Thyroid gland (tissue), 4 donors: Measurements from ENCODE around the gene MAK. TPM values are rescaled to one million over a fixed set of nuclear protein-coding genes. Genes with fewer than 3 reads are reported as not detected.

Experiments used
- DNase-seq, 2 donors: peaks; one replicate each; pipeline ENCODE4 v3.0.0-alpha.2; 2019
- H3K27ac ChIP-seq, 3 donors: fragments of 200-600 bp; sonication (generic); 1 replicate in 2 of 3; 2 replicates in 1 of 3; pipeline ENCODE4 v1.5.1; 2016 to 2019; ENCODE audit warnings: mild to moderate bottlenecking in 1 of 3, moderate library complexity in 1 of 3
- H3K27me3 ChIP-seq: fragments of 200-600 bp; sonication (generic); one replicate; pipeline ENCODE4 v1.5.1; 2019
- H3K36me3 ChIP-seq, 2 donors: fragments of 200-600 bp; sonication (generic); one replicate each; pipeline ENCODE4 v1.5.1; 2016 to 2019
- H3K4me1 ChIP-seq, 2 donors: fragments of 200-600 bp; sonication (generic); one replicate each; pipeline ENCODE4 v1.5.1; 2017 to 2019
- H3K4me3 ChIP-seq, 3 donors: fragments of 200-600 bp; sonication (generic); replicated peaks in 1 of 3; 1 replicate in 2 of 3; 2 replicates in 1 of 3; pipeline ENCODE4 v1.5.1; 2016; ENCODE audit warnings: mild to moderate bottlenecking in 1 of 3
- H3K9me3 ChIP-seq: fragments of 200-600 bp; sonication (generic); one replicate; pipeline ENCODE4 v1.5.1; 2017
- POLR2A ChIP-seq, 2 donors: fragments of 450-650 bp; IDR thresholded peaks; one replicate each; pipeline ENCODE4 v1.6.1; 2017; ENCODE audit warnings: antibody characterized with exemption in 2 of 2, mild to moderate bottlenecking in 2 of 2, moderate library complexity in 1 of 2
- WGBS, 2 donors: methylation state at CpG; one replicate each; pipeline ENCODE4 v1.1.5; 2017; 5-methylcytosine and 5-hydroxymethylcytosine counted together
- intact Hi-C: fragments of 100-400 bp; cut with DNase I; formaldehyde crosslinking; loops from one replicate; pipeline ENCODE4 v1.15.1; 2023
- total RNA-seq, 4 donors: library from RNA; depleted of rRNA; stranded (reverse); fragments of >200 nt; gene quantifications; one replicate each; pipeline ENCODE4 v1.2.3, GENCODE V29; 2016
- TF ChIP-seq, protein P1 (sequence below), 6 experiments: fragments of 200-600 bp in 3 of 6; fragments of 450-650 bp in 3 of 6; sonication (generic) in 3 of 6; IDR thresholded peaks; one replicate each; pipeline ENCODE4 v1.5.1; 2016 to 2019; ENCODE audit warnings: antibody characterized with exemption in 6 of 6, mild to moderate bottlenecking in 2 of 6, inconsistent platforms in 1 of 6, moderate library complexity in 1 of 6

Gene MAK
- total RNA-seq, 4 donors from 2014 or later: 0.21 TPM; not detected in 3

DNA sequence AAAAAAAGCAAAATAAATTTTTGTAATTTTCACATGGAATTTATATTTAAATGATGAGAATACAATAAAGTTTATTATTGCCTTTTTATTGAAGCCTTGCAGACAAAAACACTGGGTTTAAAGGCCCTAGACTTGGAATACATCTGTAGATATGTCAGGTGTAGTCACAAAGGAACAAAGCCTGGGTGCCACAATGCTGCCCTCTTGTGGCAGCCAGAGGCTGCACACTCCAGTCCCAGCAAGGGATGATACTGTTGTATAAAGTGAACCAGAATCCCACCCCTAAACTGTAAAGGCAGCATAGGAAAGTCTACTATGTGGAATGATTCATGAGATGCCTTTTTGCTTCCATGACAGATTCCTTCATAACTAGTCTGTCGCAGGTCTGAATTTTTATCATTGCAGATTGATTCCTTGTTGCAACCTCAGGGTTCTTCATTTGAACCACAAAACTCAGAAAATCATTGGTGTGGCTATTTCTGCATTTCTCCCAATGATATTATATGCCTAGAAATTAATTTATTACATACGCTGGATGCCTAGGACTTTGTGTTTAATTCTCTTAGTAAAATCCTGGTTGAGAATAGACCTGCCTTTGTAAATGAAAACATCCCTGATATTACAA, 37.0 kb downstream of the MAK start:
- H3K36me3 ChIP-seq: no peaks in the 10 kb centered on the region

DNA sequence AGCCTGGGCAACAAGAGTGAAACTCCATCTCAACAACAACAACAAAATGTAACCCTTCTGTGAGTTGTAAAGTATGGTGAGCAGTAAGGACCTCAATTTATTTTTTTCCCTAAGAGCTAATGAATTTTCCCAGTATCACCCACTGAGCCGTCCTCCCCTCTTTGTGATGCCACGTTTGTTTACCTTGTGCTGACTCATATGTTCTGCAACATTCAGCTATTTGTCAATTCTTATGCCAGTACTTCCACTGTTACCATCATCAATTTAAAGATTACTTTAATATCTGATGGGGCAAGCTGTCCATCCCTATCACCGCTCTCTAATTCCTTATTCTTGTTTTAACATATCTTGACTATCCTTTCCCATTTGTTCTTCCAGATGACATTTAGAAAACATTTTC, 37.5 kb downstream of the MAK start:
- WGBS, 2 donors: 83 to 85% methylated on average over 3 of the region's 3 CpGs
- no peak overlapping the region for H3K4me3 ChIP-seq
- intact Hi-C loops: no loop called here
- no peaks in the 10 kb centered on the region for H3K4me1 ChIP-seq
- no peak for DNase-seq
- no peaks in the 10 kb centered on the region for H3K27me3 ChIP-seq
- no peak overlapping the region for H3K27ac ChIP-seq
- TF ChIP-seq POLR2A (IDR thresholded peaks at IDR 0.05): no peak
- TF ChIP-seq, protein P1, sequence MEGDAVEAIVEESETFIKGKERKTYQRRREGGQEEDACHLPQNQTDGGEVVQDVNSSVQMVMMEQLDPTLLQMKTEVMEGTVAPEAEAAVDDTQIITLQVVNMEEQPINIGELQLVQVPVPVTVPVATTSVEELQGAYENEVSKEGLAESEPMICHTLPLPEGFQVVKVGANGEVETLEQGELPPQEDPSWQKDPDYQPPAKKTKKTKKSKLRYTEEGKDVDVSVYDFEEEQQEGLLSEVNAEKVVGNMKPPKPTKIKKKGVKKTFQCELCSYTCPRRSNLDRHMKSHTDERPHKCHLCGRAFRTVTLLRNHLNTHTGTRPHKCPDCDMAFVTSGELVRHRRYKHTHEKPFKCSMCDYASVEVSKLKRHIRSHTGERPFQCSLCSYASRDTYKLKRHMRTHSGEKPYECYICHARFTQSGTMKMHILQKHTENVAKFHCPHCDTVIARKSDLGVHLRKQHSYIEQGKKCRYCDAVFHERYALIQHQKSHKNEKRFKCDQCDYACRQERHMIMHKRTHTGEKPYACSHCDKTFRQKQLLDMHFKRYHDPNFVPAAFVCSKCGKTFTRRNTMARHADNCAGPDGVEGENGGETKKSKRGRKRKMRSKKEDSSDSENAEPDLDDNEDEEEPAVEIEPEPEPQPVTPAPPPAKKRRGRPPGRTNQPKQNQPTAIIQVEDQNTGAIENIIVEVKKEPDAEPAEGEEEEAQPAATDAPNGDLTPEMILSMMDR (IDR thresholded peaks at IDR 0.05): no peak
- no peaks in the 10 kb centered on the region for H3K9me3 ChIP-seq
- no peaks in the 10 kb centered on the region for H3K36me3 ChIP-seq

More for the DNA sequence above, 37.0 kb downstream of the MAK start:
- intact Hi-C loops: no loop called here
- 31 to 42% methylated on average over 2 of the region's 2 CpGs for WGBS, 2 donors
- H3K9me3 ChIP-seq: no peaks in the 10 kb centered on the region
- no peak overlapping the region for H3K4me3 ChIP-seq
- no peaks in the 10 kb centered on the region for H3K27me3 ChIP-seq
- H3K27ac ChIP-seq: no peak overlapping the region
- no peak for TF ChIP-seq POLR2A (IDR thresholded peaks at IDR 0.05)
- TF ChIP-seq, protein P1 (IDR thresholded peaks at IDR 0.05): peak; percentile 84 to 98 (median 85)
- DNase-seq: peak; percentile 54 to 61
- no peaks in the 10 kb centered on the region for H3K4me1 ChIP-seq

DNA sequence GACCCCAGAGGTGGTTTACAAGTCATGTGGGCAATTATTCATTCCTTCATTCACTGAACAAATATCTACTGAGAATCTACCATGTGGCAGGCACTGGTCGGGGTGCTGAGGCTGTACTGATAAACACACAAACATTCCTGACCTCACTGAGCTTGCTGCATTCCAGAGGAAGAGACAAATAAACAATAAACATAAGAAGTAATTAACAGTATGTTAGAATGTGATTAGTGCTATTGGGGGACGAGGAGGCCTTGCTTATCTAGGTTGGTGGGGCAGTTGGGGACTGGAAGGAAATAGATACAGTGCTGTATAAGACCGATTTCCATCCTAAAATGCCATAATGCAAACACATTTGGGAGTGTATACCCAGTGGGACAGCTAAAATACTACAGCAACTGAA, 44.1 kb downstream of the MAK start:
- Histone ChIP-seq H3K27ac (no peak overlapping the region), H3K4me1 (no peaks in the 10 kb centered on the region), H3K27me3 (no peaks in the 10 kb centered on the region), H3K9me3 (no peaks in the 10 kb centered on the region), H3K4me3 (no peak overlapping the region), H3K36me3 (no peaks in the 10 kb centered on the region)
- intact Hi-C loops: loop anchor here (10.0 kb wide), 1 partner anchor 309 kb away; no protein-coding TSS in a partner anchor
- TF ChIP-seq, protein P1 (IDR thresholded peaks at IDR 0.05): no peak
- no peak for TF ChIP-seq POLR2A (IDR thresholded peaks at IDR 0.05)
- 80 to 81% methylated on average over 3 of the region's 3 CpGs for WGBS, 2 donors
- DNase-seq: no peak

DNA sequence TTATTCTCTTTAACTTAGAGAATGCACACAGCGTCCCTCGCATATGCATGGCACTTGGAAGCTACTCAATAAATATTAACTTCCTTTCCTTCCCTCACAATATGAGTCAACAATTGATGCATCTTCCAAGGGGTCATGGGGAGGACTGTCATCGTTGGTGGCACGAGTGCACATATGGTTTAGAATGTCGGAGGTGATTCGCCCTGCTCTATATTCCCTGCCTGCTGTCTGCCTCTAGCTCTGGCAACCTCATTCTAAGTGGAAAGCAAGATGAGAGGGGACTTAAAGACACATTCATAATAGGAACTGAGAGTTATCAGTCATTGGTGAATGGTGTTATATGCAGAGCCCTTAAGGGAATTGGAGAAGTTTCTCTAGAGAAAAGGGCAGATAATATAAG, 44.6 kb downstream of the MAK start:
- Histone ChIP-seq H3K4me3 (no peak overlapping the region), H3K27ac (no peak overlapping the region), H3K36me3 (no peaks in the 10 kb centered on the region), H3K9me3 (no peaks in the 10 kb centered on the region), H3K27me3 (no peaks in the 10 kb centered on the region), H3K4me1 (no peaks in the 10 kb centered on the region)
- no peak for TF ChIP-seq POLR2A (IDR thresholded peaks at IDR 0.05)
- TF ChIP-seq, protein P1 (IDR thresholded peaks at IDR 0.05): no peak
- DNase-seq: no peak
- intact Hi-C loops: loop anchor here (10.0 kb wide), 1 partner anchor 309 kb away; no protein-coding TSS in a partner anchor
- 93 to 96% methylated on average over 6 of the region's 6 CpGs for WGBS, 2 donors

DNA sequence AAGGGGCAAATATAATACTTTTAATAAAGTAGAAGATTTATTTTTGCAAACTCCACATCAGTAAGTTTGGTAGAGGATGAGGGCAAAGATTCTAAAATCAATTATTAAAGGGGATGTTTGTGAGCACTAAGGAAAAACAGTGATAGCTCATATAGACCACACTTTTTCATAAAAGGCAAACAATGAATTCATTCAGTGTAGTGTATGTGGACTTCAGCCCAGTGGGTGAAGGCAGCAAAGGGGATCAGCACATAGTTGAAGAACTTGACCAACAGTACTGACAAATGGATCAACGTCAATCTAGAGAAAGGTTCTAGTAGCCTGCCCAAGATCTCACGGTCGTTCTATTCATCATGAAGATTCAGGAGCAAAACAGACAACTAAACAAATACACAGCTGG, 45.3 kb downstream of the MAK start:
- TF ChIP-seq, protein P1 (IDR thresholded peaks at IDR 0.05): no peak
- no peak for TF ChIP-seq POLR2A (IDR thresholded peaks at IDR 0.05)
- Histone ChIP-seq H3K4me1 (no peaks in the 10 kb centered on the region), H3K4me3 (no peak overlapping the region), H3K36me3 (no peaks in the 10 kb centered on the region), H3K9me3 (no peaks in the 10 kb centered on the region), H3K27ac (no peak overlapping the region), H3K27me3 (no peaks in the 10 kb centered on the region)
- whole genome bisulfite sequencing, 2 donors: 90 to 99% methylated on average over 3 of the region's 3 CpGs
- DNase-seq: no peak
- intact Hi-C loops: loop anchor here (10.0 kb wide), 1 partner anchor 308 kb away; no protein-coding TSS in a partner anchor
